IPS-NIHi11 (cell line): ENCODE data around the gene TENM4.
A peak's percentile ranks its signal among the peaks of the same experiment; 100 is the strongest.

Experiments
- DNase-seq: peaks from one replicate; pipeline ENCODE4 v3.0.0; 2012; ENCODE audit warnings: mixed read lengths, low spot score

Gene TENM4

DNA sequence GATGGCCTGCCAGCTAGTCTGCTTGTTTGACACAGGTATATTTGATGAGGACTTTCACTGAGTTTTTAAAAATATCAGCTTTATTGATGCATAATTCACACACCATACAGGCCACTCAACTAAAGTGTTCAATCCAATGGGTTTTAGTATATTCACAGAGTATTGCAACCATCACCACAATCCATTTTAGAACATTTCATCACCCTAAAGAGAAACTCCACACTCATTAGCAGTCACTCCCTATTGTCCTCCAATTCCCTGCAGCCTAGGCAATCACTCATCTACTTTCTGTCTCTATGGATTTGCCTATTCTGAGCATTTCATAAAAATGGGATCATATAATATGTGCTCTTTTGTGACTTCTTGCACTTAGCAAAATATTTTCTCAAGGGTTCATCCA is 468.2 kb downstream of the TENM4 start:
- DNase-seq = no peak

GRCh38 chr11:78972177-78972576 is 468.7 kb downstream of the TENM4 start:
- no peak for DNase-seq

DNA sequence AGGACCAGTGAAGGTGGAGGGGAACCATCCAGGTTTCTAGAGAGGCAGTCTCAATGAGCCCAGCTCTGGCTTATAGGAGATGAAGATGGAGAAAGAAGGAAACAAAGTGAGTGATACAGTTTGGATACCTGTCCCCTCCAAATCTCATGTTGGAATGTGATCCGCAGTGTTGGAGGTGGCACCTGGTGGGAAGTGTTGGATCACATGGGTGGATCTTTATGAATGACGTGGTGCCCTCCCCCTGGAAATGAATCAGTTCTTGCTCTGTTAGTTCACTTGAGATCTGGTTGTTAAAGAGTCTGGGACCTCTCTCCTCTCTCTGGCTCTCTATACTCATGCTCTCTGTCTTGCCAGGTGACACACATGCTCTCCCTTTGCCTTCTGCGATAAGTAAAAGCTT is 473.0 kb downstream of the TENM4 start:
- DNase-seq = no peak

GRCh38 chr11:78965432-78965831 is 475.4 kb downstream of the TENM4 start:
- DNase-seq = no peak

DNA sequence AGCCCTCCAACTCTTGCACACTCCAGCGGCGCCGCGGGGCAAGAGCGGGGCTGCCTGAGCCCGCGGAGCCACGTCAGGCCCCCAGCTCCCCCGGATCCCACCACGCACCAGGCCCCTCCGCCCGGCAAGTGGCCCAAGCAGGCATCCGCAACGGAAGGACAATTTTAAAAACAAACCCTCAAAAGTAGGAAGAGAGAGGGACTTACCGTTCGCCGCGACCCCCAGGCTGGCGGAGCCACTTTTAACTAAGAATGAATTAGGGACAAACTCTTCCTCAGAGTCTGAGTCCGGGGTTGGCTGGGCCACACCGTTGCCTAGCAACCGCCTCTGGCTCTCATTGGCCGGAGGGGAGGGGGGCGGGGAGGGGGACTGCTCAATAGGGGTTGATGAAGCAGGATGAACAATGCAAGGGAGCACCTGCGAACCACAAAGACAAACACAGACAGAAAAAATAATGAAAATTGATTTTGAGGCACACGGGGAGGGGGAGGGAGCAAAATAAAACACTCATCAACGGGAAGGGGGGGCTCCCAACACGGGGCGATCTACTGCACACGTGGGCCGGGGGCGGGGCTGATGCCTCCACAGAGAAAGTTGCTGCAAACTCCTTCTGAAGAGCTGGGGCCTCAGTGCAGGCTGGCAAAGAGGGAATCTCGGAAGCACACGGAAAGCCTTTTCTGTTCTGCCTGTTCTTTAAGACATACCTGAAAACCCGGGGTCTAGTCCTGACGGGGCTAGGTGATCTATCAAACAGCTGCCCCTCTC is 478.7 kb downstream of the TENM4 start:
- peak; percentile 93 for DNase-seq

GRCh38 chr11:78961247-78961646 is 479.6 kb downstream of the TENM4 start:
- DNase-seq = peak; percentile 55

- no peak for DNase-seq
Observed at GRCh38 chr11:78958444-78958843, 482.4 kb downstream of the TENM4 start.

DNA sequence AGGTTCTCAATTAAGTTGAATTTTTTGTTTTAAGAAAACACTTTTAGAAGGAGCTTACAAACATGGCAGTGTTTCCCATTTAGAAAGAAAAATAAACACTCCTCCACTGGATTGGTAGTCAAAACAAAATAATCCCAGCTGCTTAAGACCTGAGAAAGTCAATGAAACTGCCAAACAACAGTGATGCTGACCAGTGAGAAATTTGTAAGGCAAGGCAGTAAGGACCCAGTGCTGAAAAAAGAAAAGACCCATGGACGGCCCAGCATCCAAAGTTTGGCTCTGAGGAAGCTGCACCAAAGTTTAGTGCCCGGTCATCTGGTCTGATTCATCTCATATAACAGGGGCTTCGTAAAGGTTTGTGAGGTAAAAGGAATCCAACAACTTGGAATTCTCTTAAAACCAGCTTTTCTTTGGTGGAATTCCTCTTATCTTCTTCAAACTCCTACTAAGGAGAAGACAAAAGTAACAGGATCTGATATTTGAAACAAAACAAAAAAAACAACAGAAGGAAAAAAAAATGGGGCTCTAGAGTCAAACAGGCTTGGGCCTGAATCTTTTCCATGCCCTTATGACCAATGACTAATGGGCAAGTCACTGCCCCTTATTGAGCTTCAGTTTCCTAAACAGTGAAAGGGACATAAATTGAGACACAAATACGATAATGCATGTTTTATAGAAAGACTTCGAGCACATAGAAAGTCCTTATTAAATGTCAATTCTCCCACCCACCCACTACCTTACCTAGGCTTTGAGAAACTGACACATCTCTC is 483.2 kb downstream of the TENM4 start:
- no peak for DNase-seq

GRCh38 chr11:78954696-78955095 is 486.1 kb downstream of the TENM4 start:
- no peak for DNase-seq

DNA sequence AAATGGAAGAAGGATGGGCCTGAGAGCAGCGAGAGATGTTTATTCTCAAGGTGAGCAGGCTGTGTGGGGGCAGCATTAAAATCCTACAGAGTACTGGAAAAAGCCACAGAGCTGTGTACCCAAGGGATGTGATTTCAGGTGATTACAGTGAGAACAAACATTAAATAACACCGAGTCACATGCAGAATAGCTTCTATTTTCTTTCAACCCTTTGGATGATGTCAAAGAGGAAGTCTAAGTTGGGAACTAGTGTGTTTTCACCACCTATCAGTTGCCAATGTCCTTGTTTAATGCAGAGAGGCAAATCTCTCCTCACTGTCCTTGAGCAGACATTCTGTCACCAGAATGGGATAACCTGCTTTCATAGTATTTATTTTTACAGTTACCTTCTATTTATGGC is 486.6 kb downstream of the TENM4 start:
- no peak for DNase-seq

DNA sequence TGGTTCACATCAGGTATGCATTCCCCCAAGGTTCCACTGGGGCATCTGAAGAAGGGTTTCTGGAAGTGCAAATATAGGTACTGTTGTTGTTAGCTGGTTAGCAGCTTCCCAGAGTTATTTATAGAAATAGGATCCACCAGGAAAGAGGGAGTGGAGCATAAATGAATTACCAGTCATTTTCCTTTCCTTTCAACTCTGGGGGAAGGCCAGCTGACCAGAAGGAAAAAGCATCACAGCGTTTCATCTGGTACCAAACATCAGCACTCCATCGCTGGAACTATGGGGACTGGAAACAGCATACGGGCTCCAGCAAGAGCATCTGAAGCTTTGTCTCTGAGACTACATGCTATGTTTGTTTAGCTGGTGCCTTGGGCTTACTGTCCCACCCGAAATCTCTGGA is 487.9 kb downstream of the TENM4 start:
- no peak for DNase-seq

- no peak for DNase-seq
Observed at GRCh38 chr11:78952175-78952574, 488.7 kb downstream of the TENM4 start.

DNA sequence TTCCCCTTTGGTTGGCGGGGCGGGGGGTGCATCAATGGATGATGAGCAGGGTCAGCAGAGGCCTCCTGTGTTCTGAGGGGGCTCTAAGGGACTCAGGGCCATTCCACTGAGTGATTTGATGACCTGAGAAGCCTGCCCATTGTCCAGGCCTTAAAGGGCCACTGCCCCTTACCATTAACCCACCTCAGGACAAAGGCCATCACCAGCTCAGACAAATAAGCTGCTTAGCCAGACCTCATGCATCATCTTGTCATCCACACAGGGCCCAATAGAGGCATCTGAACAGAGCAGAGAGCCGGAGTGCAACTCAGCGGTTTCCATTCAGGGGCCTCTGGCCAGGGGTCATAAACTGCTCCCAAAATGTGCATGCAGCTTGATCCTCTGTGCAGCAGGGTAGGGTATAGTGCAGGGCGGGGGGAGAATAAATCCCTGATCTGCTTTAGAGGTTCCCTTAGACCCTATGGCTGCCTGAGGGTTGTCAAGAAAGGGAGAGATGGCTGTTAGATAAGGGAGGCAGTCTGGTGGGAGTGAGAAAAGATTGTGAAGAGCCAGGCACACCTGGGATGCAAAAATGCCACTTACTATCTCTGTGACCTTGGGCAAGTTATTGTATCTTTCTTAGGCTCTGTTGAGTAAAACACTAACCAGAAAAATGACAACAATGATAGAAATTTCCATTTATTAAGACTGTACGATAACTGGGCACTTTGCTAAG is 490.7 kb downstream of the TENM4 start:
- no peak for DNase-seq

DNA sequence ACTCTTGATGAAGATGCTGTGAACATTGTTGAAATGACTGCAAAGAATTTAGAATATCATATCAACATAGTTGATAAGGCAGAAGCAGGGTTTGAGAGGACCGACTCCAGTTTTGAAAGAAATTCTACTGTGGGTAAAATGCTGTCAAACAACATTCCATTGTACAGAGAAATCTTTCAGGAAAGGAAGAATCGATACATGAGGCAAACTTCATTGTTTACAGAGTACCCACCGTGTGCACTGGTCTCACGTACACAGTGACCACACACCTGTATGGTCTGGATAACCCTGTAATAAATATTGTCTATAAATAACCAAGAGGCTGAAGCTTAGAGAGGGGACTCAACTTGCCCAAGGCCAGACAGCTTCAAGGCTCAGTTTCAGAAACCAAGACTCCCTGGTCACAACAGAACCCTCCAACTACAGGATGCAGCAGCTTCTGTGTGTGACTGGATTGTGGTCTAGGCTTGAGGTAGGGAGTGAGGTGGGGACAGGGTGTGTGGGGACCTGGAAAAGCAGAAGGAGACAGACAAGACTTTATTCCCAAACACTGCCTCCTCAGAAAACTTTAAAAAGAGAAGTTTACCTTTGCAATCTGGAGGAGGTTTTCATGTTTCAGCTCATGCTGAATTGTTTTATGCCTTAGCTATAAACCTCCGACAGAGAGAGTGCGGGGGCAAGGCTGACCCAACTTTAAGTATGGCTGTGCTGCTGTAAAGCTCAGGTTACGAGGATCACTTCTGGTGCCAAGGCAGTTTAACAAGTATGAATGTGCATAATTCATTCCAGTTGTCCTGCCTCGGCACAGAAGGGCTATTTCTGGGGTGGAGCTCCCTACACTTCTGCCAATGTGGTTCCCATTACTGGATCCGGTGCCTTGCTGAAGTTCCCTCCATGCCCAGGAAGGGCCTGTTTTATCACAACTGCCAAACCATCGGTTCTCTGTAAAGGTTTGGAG is 493.6 kb downstream of the TENM4 start:
- DNase-seq = no peak

GRCh38 chr11:78943841-78944240 is 497.0 kb downstream of the TENM4 start:
- no peak for DNase-seq

GRCh38 chr11:78943154-78943553 is 497.7 kb downstream of the TENM4 start:
- no peak for DNase-seq

- no peak for DNase-seq
Observed at GRCh38 chr11:78941226-78941851, 499.5 kb downstream of the TENM4 start.

- peak; percentile 63 for DNase-seq
Observed at GRCh38 chr11:78940500-78941225, 500.2 kb downstream of the TENM4 start.

- DNase-seq = no peak
Observed at GRCh38 chr11:78938971-78939370, 501.9 kb downstream of the TENM4 start.

DNA sequence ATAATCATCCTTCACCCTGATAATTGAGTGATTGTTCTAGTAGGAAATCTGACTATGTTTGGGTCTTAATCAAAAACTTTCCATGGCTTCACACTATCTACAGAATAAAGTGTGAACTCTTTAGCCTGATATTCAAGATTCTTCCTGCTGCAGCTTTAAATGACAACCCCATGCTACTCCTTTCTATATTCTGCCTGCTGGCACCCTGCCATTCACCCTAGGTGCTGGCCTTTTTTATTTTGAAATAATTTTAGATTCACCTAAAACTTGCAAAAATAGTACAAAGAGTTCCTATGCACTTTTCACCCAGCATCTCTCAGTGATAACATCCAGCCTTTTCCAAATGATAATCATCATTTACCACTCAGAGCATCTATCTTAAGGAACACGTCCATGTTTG is 502.8 kb downstream of the TENM4 start:
- no peak for DNase-seq
